ENCODE data around the gene HEMK1. TPM values are rescaled to one million over a fixed set of nuclear protein-coding genes. Genes with fewer than 3 reads are reported as not detected.

The HEMK1 gene, protein sequence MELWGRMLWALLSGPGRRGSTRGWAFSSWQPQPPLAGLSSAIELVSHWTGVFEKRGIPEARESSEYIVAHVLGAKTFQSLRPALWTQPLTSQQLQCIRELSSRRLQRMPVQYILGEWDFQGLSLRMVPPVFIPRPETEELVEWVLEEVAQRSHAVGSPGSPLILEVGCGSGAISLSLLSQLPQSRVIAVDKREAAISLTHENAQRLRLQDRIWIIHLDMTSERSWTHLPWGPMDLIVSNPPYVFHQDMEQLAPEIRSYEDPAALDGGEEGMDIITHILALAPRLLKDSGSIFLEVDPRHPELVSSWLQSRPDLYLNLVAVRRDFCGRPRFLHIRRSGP
- 13.5 and 15.9 TPM in 2 replicates for total RNA-seq

GRCh38 chr3:50568947-50569749 lies at the start of gene HEMK1:
Gene HEMK1, plus strand, starts transcription at chr3:50569522. Its CDS starts 1,583 bp downstream, at chr3:50571105.

DNA sequence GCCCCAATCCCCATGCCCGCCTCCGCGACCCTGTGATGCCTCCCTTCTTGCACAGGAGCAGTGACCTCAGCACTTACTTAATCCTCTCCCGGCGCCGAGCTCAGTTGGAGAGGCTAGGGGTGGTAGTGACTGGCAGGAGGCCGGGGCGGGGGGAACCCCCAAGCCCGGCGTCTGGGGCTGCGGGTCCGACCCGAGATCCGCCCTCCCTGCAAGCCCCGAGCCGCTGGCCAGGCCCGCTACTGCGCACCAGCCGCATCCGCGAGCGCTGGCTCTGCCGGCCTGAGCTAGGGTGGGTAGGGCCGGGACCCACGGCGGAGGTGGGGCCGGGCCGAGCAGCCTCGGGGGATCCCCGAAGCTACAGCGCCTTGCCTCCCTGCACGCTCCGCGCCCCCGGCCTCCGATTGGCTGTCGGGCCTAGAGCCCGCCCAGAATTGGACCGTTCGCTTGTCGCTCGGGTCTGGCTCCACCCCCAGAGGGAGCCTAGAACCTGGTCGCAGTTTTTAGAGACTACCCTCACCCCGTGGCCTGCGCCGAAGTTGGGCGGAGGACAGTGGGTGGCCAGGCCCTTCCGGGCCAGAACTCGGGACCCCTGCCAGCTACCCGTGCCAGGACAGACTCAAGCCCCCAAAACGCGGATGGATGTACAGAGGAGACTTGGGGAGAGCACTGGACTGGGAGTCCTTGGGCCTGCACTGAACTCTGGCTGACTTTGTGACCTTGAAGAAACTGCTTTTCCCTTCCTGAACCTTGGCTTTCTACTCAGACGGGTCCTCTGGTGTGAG lies 1.7 kb upstream of the HEMK1 start, which contains the start of gene C3orf18:
C3orf18 (minus strand) TSS at position 362 of the 782 bp plus-strand sequence. CDS start 2,048 bp downstream, outside the sequence.

GRCh38 chr3:50611464-50612233 lies 42.3 kb downstream of the HEMK1 start, which contains the start of gene CISH:
Gene CISH, minus strand, starts transcription at chr3:50611774. Its CDS starts 124 bp downstream, at chr3:50611650.

GRCh38 chr3:50617096-50617791 lies 47.9 kb downstream of the HEMK1 start, which contains the start of gene MAPKAPK3:
Gene MAPKAPK3, plus strand, starts transcription at chr3:50617151. Its CDS starts 415 bp downstream, at chr3:50617566.

Other genes starting within 250 kb of the HEMK1 start
- gene HYAL2, start 246.8 kb upstream of the HEMK1 start, total RNA-seq, result 60.6 and 83.6 TPM in 2 replicates
- gene TUSC2, start 241.3 kb upstream of the HEMK1 start, total RNA-seq, result 16.6 and 21.3 TPM in 2 replicates
- 32.8 and 49.3 TPM in 2 replicates for gene RASSF1, start 228.7 kb upstream of the HEMK1 start, total RNA-seq
- 0.58 and 0.85 TPM in 2 replicates for gene ZMYND10, start 223.8 kb upstream of the HEMK1 start, total RNA-seq
- 24.7 and 25.4 TPM in 2 replicates for gene NPRL2, start 218.7 kb upstream of the HEMK1 start, total RNA-seq
- 34.1 and 46.2 TPM in 2 replicates for gene CYB561D2, start 218.7 kb upstream of the HEMK1 start, total RNA-seq
- gene TMEM115, start 210.0 kb upstream of the HEMK1 start, total RNA-seq, result 38.3 and 43.1 TPM in 2 replicates
- not detected in 2 replicates for gene CACNA2D2, start 65.9 kb upstream of the HEMK1 start, total RNA-seq
- 8.2 and 22.0 TPM in 2 replicates for gene C3orf18, start 1.8 kb upstream of the HEMK1 start, total RNA-seq
- 0.28 and 0.58 TPM in 2 replicates for gene CISH, start 42.3 kb downstream of the HEMK1 start, total RNA-seq
- gene MAPKAPK3, start 47.6 kb downstream of the HEMK1 start, total RNA-seq, result 21.1 and 36.6 TPM in 2 replicates
- 0.19 and 0.28 TPM in 2 replicates for gene DOCK3, start 105.4 kb downstream of the HEMK1 start, total RNA-seq

Data from regular cardiac myocyte (primary cell).